ENCODE results near the gene WNK2.

DNA sequence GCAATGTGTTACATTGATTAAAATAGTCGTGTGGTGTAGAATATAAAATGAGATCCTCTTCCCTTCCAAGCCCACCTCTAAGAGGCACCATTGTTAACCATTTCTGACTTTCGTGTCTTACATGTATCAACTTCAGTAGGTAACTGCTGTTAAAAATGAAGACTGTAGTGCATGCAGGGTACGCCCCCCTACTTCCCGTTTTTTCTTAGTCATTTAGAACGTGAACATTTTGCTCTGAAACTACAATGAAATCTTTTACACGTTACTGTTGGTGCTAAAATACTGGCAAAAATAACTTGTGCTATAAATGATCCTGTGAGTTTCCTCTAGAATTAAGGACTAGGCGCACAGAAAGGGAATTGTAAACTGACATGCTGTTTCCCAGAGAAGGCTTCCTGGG lies 41.5 kb downstream of the WNK2 start:
- TF ChIP-seq, protein P1, sequence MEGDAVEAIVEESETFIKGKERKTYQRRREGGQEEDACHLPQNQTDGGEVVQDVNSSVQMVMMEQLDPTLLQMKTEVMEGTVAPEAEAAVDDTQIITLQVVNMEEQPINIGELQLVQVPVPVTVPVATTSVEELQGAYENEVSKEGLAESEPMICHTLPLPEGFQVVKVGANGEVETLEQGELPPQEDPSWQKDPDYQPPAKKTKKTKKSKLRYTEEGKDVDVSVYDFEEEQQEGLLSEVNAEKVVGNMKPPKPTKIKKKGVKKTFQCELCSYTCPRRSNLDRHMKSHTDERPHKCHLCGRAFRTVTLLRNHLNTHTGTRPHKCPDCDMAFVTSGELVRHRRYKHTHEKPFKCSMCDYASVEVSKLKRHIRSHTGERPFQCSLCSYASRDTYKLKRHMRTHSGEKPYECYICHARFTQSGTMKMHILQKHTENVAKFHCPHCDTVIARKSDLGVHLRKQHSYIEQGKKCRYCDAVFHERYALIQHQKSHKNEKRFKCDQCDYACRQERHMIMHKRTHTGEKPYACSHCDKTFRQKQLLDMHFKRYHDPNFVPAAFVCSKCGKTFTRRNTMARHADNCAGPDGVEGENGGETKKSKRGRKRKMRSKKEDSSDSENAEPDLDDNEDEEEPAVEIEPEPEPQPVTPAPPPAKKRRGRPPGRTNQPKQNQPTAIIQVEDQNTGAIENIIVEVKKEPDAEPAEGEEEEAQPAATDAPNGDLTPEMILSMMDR (IDR thresholded peaks at IDR 0.05) = no peak
- TF ChIP-seq POLR2A (IDR thresholded peaks at IDR 0.05) = no peak
